HG02840 (cell line): ENCODE measurements around the gene RAPGEF6.
A peak's percentile ranks its signal among the peaks of the same experiment; 100 is the strongest.
"Not testable (repeated sequence)": the region's sequence is repeated elsewhere in the genome, so short reads cannot be mapped to it uniquely, and the experiment has no call there.

ENCODE experiments used
- ATAC-seq: cut with Tn5 transposase; IDR thresholded peaks from one replicate; pipeline ENCODE4 v1.9.1; 2021; ENCODE audit warnings: mild to moderate bottlenecking, moderate library complexity, moderate number of reproducible peaks; ENCODE audit not compliant: unreplicated experiment, low FRiP score

The RAPGEF6 gene

GRCh38 chr5:131634996-131635683, at the start of gene RAPGEF6:
RAPGEF6 (minus strand) TSS chr5:131635229; CDS start chr5:131635030, 199 bp downstream.
- peak; percentile 90 for ATAC-seq

DNA sequence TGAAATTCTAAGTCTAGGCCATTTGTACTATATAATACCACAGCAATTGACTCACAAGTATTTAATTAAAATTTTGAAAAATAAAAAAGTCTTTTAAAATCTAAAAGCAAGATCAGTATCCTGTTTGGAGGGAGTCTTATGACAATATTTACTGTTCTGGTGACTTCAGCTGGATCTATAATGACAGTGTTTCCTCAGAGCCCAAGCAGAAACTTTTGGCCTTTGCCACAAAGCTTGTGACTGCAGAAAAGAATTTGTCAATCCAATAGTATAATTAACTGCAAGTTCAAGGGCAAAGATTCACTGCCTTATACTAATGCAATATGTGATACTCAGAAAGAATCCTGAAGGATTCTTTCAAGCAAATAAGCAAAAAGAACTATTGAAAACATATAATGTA, 49.6 kb upstream of the RAPGEF6 start:
- no peak for ATAC-seq

- ATAC-seq: no peak
These were observed 49.0 kb upstream of the RAPGEF6 start for GRCh38 chr5:131684051-131684450.

DNA sequence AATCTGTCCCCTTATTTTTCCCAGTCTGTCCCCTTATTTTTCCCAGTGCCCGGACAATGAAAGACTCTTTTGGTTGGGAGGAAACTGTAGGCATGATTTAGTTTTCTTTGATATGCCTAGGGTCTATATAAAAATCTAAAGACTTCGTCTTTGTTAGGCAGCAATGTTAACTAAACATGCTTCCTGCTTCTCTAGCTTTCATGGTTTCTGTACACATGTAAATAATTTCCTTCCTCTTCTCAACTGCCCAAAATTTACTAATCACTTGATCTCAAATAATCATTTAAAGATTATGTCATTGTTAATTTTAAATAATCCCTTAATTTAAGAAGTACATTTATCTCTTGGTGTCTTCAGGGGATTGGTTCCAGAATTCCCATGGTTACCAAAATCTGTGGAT, 47.8 kb upstream of the RAPGEF6 start:
- ATAC-seq: no peak

DNA sequence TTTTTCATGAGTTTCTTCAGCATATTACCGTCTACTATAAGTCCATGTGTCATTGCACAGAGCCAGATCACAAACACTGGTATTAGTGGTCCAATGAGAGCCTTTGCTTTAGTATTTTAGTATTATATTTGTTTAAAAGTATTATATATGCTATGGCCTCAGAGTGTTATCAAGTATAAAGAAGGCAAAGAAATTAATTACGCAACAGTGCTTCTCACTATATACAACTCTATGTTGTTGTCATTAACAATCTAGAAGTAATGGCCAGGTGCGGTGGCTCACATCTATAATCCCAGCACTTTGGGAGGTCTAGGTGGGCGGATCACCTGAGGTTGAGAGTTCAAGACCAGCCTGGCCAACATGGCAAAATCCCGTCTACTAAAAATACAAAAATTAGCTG, 47.1 kb upstream of the RAPGEF6 start:
- no peak for ATAC-seq

DNA sequence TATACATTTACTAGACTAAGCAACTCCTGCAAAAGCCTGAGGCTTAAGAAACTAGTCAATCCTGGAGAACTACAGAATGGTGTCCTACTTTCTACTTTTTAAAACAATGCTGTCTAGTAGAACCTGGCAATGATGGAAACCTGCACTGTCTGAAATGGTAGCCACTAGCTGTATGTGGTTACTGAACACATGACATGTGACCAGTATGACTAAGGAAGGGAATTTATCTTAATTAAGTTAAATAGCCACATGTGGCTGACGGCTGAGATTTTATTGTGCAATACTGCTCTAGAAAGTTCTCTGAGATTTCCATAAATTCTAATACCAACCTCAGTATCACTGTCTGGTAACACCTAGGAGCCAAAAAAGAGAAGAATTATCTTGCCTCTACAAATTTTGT, 44.9 kb upstream of the RAPGEF6 start:
- no peak for ATAC-seq

DNA sequence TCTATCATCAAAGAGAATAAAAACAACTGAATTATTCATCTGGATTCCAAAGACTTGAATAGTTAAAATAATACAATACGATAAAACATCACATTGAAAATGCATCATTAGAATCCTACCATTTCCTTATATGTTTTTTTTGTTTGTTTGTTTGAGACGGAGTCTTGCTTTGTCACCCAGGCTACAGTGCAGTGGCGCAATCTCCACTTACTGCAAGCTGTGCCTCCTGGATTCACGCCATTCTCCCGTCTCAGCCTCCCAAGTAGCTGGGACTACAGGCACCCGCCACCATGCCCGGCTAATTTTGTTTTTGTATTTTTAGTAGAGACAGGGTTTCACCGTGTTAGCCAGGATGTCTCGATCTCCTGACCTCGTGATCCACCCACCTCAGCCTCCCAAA, 43.2 kb upstream of the RAPGEF6 start:
- not testable (repeated sequence) for ATAC-seq

- no peak for ATAC-seq
These were observed 42.1 kb upstream of the RAPGEF6 start for GRCh38 chr5:131677115-131677514.

DNA sequence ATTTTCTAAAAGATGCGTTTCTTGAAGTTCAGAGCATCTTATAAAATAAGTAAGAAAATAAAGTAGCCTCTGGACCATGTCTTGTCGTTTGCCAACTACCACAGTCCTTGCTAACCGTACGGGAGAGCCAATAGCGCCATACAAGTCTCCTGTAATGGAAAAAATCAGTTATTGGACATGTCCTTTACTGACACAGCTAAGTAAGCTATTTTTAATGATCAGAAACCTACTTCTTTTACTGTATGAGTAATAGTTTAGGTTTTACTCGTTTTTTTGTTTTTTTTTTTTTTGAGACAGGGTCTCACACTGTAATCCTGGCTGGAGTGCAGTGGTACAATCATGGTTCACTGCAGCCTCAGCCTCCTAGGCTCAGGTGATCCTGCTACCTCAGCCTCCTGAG, 37.7 kb upstream of the RAPGEF6 start:
- peak; percentile 27 for ATAC-seq

DNA sequence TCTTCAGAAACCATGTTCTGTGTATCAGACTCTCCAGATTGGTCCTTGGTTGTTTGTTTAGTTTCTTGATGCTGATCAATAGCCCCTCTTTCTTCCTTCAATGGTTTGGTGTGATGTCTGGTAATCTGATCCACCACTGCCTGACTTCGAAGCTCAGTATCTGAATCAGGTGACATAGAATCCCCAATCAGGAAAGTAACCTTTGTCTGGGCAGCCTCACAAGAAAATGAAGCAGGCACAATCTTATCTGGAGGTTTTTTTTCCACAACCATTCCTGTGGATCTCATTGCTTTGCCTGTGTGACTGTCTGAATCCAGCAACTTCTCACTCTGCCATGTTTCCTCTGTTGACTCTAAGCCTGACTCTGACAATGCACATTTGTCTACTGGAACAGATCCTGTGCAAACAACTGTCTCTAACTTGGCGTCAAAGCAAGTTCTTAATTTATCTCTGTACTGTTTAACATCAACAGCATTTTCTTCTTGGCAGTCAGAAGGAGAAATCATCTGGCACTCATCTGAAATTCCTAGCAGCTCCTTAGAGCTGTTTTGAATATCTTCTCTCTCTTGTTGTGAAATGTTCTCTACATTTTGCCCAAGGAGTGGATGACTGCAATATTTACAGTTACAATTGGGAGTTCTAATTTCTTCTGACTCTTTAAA, 37.1 kb upstream of the RAPGEF6 start:
- no peak for ATAC-seq

DNA sequence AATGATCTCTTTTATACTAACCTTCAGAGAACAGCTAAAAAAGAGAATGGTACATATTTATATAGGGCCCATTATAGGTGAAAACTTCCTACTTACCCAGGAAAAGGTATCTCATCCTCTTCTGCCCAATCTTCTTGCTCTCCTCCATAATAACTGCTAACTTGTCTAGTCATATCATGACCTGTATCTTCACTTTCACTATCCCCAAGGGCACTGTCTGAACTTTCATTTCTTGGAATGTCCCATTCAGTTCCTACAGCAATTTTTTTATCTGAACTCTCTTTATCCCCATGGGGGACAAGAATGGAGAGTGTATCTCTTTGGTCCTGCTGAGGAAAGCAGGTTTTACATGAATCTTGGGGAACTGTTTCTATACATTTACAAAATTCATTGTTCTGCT, 36.4 kb upstream of the RAPGEF6 start:
- no peak for ATAC-seq

- no peak for ATAC-seq
These were observed 29.9 kb upstream of the RAPGEF6 start for GRCh38 chr5:131664929-131665328.

DNA sequence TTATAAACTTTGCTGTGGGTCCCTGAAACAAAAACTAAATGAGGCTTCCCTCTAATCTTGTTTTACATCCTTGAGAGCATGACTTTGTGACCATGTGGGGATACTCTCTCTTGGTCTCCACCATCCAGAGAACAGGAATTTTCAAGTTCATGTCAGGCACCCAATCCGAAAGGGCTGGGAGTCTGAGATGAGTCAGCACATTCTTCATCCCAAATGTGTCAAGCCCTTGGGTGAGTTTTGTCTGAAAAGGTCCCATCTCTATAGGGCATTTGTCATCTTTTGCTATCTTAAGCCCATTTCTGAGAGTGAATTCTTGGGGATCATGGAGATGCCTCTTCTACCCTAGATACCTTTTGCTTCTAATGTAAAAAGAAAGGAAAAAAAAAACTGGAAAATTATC, 26.9 kb upstream of the RAPGEF6 start:
- no peak for ATAC-seq

GRCh38 chr5:131659841-131660240, 24.8 kb upstream of the RAPGEF6 start:
- ATAC-seq: no peak

- no peak for ATAC-seq
These were observed 24.3 kb upstream of the RAPGEF6 start for GRCh38 chr5:131659290-131659689.

GRCh38 chr5:131654776-131655175, 19.7 kb upstream of the RAPGEF6 start:
- no peak for ATAC-seq

DNA sequence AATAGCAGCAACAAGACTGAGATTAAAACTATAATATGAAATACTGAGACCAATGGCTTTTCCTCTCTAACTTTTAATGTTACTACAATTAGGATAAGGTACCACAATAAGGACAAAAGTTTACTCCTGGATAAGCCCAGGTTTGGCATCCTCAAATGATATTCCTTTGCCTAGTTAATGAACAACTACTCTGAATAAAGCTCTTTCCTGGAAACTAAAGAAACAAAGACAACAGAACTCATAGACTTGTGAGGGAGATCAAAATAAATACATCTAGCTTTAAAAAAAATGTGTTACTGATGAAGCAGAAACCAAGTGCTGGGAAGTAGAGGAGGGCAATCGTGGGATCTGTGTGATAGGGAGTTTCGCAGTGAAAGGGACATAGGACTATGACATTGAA, 19.3 kb upstream of the RAPGEF6 start:
- no peak for ATAC-seq

DNA sequence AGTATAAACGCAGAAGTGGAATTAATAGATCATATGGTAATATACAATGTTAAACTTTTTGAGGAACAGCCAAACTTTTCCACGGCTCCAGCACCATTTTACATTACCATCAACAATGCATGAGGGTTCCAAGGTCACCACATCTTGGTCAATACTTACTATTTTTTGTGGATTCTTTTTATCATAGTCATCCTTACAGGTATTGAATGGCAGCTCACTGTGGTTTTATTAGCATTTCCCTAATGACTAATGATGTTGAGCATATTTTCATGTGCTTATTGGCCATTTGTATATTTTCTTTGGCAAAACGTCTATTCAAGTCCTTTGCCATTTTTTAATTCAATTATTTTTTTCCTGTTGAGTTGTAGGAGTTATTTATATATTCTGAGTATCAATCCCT, 14.1 kb upstream of the RAPGEF6 start:
- ATAC-seq: no peak

- ATAC-seq: no peak
These were observed 12.2 kb upstream of the RAPGEF6 start for GRCh38 chr5:131647048-131647769.

DNA sequence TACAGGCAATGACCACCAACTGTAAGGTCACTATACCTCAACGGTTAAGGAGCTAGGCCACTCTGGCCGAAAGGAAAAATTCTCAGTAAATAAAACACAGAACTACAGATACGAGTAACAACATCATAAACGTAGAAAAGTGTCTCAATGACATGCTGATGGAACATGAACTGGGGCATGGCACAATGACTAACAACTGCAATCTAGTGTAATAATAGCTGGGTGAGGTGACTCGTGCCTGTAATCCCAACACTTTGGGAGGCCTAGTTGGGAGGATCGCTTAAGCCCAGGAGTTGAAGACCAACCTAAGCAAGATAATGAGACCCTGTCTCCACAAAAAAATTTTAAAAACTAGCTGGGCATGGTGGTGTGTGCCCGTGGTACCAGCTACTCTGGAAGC, 9.8 kb upstream of the RAPGEF6 start:
- ATAC-seq: no peak

DNA sequence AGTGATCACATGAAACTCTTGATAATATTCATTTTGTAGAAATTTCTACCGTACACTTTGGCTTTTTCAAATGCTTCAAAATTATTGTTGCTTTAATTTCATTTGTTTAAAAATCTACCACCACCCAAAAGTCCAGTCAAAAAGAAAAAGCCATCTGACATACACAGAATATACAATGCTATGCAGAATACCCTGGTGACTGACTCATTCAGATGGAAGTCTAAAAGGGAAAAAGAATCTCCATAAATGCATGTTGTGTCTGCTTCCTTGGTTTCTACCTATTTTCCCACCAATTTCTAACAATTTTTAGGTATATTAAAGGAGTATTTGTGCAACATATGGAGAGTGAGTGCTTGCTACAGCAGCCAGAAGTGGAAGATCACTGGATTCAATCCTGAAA, 9.3 kb upstream of the RAPGEF6 start:
- ATAC-seq: no peak

DNA sequence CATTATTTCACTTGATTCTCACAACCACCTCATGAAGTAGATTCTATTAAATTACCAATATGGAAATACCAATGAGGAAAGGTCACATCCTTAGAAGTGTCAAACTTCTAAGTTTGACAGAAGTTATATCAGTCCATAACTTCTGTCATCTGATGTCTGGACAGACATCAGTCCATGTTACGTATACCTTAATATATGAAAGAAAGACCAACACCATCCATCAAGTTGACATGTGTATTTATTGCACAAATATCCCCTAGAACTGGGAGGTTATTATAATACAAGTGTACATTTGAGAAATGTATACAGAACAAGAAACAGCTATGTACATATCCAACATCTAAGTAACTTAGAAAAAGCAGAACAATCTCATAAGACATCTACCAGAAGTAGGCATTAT, 6.5 kb upstream of the RAPGEF6 start:
- no peak for ATAC-seq
